ENCODE data around the gene SRRM1.

The SRRM1 gene

DNA sequence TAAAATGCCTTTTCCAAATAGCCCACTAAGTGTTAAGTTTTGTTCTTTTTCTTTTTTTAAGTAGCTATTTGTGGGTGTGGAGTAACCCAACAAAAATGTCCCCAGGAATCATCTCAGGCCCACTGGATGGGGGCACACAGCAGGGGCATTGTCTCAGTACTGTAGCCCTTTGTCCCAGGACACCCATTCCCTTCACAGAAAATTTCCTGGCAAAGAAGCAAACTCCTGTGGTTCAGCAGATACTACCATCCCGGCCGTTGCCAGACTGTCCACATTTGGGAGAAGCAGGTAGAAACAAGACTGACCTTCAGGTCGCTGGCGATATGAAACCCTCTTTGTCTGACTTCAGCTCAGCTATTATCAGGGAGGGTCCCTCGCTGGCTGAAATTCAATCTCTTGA is 23.7 kb upstream of the SRRM1 start:
- H3K4me2 ChIP-seq (ENCODE audit: low read length): no peak overlapping the region
- H3F3A ChIP-seq (ENCODE audit: insufficient read depth, low read length): no peaks in the 10 kb centered on the region
- no peaks in the 10 kb centered on the region for H3K36me3 ChIP-seq (ENCODE audit: insufficient read depth, low read length)
- no peaks in the 10 kb centered on the region for H3K27me3 ChIP-seq (ENCODE audit: insufficient read depth, low read length)
- H3K27ac ChIP-seq (ENCODE audit: low read depth, low read length, poor library complexity, severe bottlenecking): no peak overlapping the region
- TF ChIP-seq, protein P1, sequence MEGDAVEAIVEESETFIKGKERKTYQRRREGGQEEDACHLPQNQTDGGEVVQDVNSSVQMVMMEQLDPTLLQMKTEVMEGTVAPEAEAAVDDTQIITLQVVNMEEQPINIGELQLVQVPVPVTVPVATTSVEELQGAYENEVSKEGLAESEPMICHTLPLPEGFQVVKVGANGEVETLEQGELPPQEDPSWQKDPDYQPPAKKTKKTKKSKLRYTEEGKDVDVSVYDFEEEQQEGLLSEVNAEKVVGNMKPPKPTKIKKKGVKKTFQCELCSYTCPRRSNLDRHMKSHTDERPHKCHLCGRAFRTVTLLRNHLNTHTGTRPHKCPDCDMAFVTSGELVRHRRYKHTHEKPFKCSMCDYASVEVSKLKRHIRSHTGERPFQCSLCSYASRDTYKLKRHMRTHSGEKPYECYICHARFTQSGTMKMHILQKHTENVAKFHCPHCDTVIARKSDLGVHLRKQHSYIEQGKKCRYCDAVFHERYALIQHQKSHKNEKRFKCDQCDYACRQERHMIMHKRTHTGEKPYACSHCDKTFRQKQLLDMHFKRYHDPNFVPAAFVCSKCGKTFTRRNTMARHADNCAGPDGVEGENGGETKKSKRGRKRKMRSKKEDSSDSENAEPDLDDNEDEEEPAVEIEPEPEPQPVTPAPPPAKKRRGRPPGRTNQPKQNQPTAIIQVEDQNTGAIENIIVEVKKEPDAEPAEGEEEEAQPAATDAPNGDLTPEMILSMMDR (IDR thresholded peaks at IDR 0.05; ENCODE audit: low read length): no peak
- no peak for TF ChIP-seq EZH2 (IDR thresholded peaks at IDR 0.05; ENCODE audit: borderline replicate concordance, low read length)
- H3K9me3 ChIP-seq (ENCODE audit: low read length): no peaks in the 10 kb centered on the region
- H3K9me2 ChIP-seq (ENCODE audit: low read depth, low read length): no peaks in the 10 kb centered on the region
- no peak overlapping the region for H3K4me3 ChIP-seq (ENCODE audit: low read depth, low read length, poor library complexity, severe bottlenecking)
- no peak overlapping the region for H2AFZ ChIP-seq (ENCODE audit: low read length)
- no peak overlapping the region for H3K9ac ChIP-seq (ENCODE audit: low read length)
- H3K4me1 ChIP-seq (ENCODE audit: insufficient read depth, low read length, severe bottlenecking): no peaks in the 10 kb centered on the region
- no peaks in the 10 kb centered on the region for H3K79me2 ChIP-seq (ENCODE audit: insufficient read depth, low read length)
- no peaks in the 10 kb centered on the region for H4K20me1 ChIP-seq (ENCODE audit: insufficient read depth, low read length)

DNA sequence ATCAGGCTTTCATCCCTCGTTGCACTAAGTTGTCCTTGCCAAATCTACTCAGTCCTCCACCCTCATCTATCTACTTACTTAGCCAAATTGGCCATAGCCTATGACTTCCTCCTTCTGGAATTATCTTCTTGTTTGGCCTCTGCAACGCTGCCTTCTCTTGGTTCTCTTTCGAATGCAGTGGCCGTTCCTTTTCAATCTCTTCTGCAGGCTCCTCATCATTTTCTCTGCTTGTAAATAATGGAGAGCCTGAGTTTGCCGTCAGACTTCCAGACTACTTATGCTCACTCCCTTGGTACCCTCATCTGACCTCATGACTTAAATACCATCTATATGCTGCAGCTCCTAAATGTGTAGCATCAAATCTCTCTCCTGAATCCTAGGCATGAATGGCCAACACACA is 22.4 kb upstream of the SRRM1 start:
- Histone ChIP-seq H4K20me1 (ENCODE audit: insufficient read depth, low read length) (no peaks in the 10 kb centered on the region), H3K4me3 (ENCODE audit: low read depth, low read length, poor library complexity, severe bottlenecking) (no peak overlapping the region), H3K9me2 (ENCODE audit: low read depth, low read length) (no peaks in the 10 kb centered on the region), H3K4me1 (ENCODE audit: insufficient read depth, low read length, severe bottlenecking) (no peaks in the 10 kb centered on the region), H3K9me3 (ENCODE audit: low read length) (no peaks in the 10 kb centered on the region), H2AFZ (ENCODE audit: low read length) (no peak overlapping the region), H3F3A (ENCODE audit: insufficient read depth, low read length) (no peaks in the 10 kb centered on the region), H3K9ac (ENCODE audit: low read length) (no peak overlapping the region), H3K79me2 (ENCODE audit: insufficient read depth, low read length) (no peaks in the 10 kb centered on the region), H3K27me3 (ENCODE audit: insufficient read depth, low read length) (no peaks in the 10 kb centered on the region), H3K27ac (ENCODE audit: low read depth, low read length, poor library complexity, severe bottlenecking) (no peak overlapping the region), H3K36me3 (ENCODE audit: insufficient read depth, low read length) (no peaks in the 10 kb centered on the region), H3K4me2 (ENCODE audit: low read length) (no peak overlapping the region)
- TF ChIP-seq, protein P1 (IDR thresholded peaks at IDR 0.05; ENCODE audit: low read length): no peak
- TF ChIP-seq EZH2 (IDR thresholded peaks at IDR 0.05; ENCODE audit: borderline replicate concordance, low read length): no peak

DNA sequence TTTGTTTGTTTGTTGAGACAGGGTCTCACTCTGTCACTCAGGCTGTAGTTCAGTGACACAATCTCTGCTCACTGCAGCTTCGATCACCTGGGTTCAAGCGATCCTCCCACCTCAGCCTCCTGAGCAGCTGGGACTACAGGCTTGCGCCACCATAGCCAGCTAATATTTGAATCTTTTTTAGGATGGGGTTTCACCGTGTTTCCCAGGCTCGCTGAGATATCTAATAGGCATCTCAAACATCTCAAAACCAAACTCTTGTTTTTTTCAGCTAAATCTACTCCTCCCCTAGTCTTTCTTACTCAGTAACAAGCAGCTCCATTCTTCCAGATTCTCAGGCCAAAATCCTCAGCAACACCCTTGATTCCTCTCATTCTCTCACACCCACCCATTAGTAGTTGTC is 22.0 kb upstream of the SRRM1 start:
- no peaks in the 10 kb centered on the region for H3K36me3 ChIP-seq (ENCODE audit: insufficient read depth, low read length)
- TF ChIP-seq EZH2 (IDR thresholded peaks at IDR 0.05; ENCODE audit: borderline replicate concordance, low read length): no peak
- TF ChIP-seq, protein P1 (IDR thresholded peaks at IDR 0.05; ENCODE audit: low read length): no peak
- no peaks in the 10 kb centered on the region for H3F3A ChIP-seq (ENCODE audit: insufficient read depth, low read length)
- no peak overlapping the region for H3K4me2 ChIP-seq (ENCODE audit: low read length)
- H3K27ac ChIP-seq (ENCODE audit: low read depth, low read length, poor library complexity, severe bottlenecking): no peak overlapping the region
- H3K9ac ChIP-seq (ENCODE audit: low read length): no peak overlapping the region
- no peaks in the 10 kb centered on the region for H4K20me1 ChIP-seq (ENCODE audit: insufficient read depth, low read length)
- H3K9me3 ChIP-seq (ENCODE audit: low read length): no peaks in the 10 kb centered on the region
- H3K27me3 ChIP-seq (ENCODE audit: insufficient read depth, low read length): no peaks in the 10 kb centered on the region
- H2AFZ ChIP-seq (ENCODE audit: low read length): no peak overlapping the region
- no peaks in the 10 kb centered on the region for H3K9me2 ChIP-seq (ENCODE audit: low read depth, low read length)
- H3K4me3 ChIP-seq (ENCODE audit: low read depth, low read length, poor library complexity, severe bottlenecking): no peak overlapping the region
- no peaks in the 10 kb centered on the region for H3K4me1 ChIP-seq (ENCODE audit: insufficient read depth, low read length, severe bottlenecking)
- no peaks in the 10 kb centered on the region for H3K79me2 ChIP-seq (ENCODE audit: insufficient read depth, low read length)
